Measurements from ENCODE around the gene MRPL27. TPM values are rescaled to one million over a fixed set of nuclear protein-coding genes. Genes with fewer than 3 reads are reported as not detected.
A peak's percentile ranks its signal among the peaks of the same experiment; 100 is the strongest.

The MRPL27 gene
- total RNA-seq, 2 experiments from 2014 or later: 72.1 to 75.1 TPM

- no peaks in the 10 kb centered on the region for H3K9me3 Mint-ChIP-seq
- peaks cover 28% of the 10 kb centered on the region for H3K36me3 Mint-ChIP-seq
- DNase-seq: no peak
- H3K27me3 Mint-ChIP-seq: no peaks in the 10 kb centered on the region
- H3K27ac Mint-ChIP-seq: peak overlapping the region; percentile 100
- H3K4me1 Mint-ChIP-seq: peaks cover 17% of the 10 kb centered on the region
- H3K4me3 Mint-ChIP-seq: peak overlapping the region; percentile 98
These were observed 694 bp downstream of the MRPL27 start for GRCh38 chr17:50372222-50372757.

- Mint-ChIP-seq H3K9me3 (no peaks in the 10 kb centered on the region), H3K36me3 (peaks cover 28% of the 10 kb centered on the region), H3K4me1 (peaks cover 17% of the 10 kb centered on the region), H3K4me3 (peak overlapping the region; percentile 98), H3K27ac (peak overlapping the region; percentile 100), H3K27me3 (no peaks in the 10 kb centered on the region)
- no peak for DNase-seq
These were observed 1.5 kb downstream of the MRPL27 start for GRCh38 chr17:50371526-50371925.

- no peaks in the 10 kb centered on the region for H3K9me3 Mint-ChIP-seq
- peaks cover 17% of the 10 kb centered on the region for H3K4me1 Mint-ChIP-seq
- no peak for DNase-seq
- no peak overlapping the region for H3K4me3 Mint-ChIP-seq
- H3K27ac Mint-ChIP-seq: no peak overlapping the region
- H3K27me3 Mint-ChIP-seq: no peaks in the 10 kb centered on the region
- H3K36me3 Mint-ChIP-seq: peaks cover 28% of the 10 kb centered on the region
These were observed 2.9 kb downstream of the MRPL27 start for GRCh38 chr17:50370052-50370451.

GRCh38 chr17:50367401-50367800 lies 5.6 kb downstream of the MRPL27 start:
- H3K36me3 Mint-ChIP-seq: peaks cover 20% of the 10 kb centered on the region
- no peaks in the 10 kb centered on the region for H3K27me3 Mint-ChIP-seq
- peaks cover 16% of the 10 kb centered on the region for H3K4me1 Mint-ChIP-seq
- H3K9me3 Mint-ChIP-seq: no peaks in the 10 kb centered on the region
- H3K27ac Mint-ChIP-seq: peak overlapping the region; percentile 11
- DNase-seq: no peak
- no peak overlapping the region for H3K4me3 Mint-ChIP-seq

- peaks cover 9% of the 10 kb centered on the region for H3K36me3 Mint-ChIP-seq
- H3K27me3 Mint-ChIP-seq: no peaks in the 10 kb centered on the region
- no peak overlapping the region for H3K4me3 Mint-ChIP-seq
- no peak for DNase-seq
- H3K27ac Mint-ChIP-seq: no peak overlapping the region
- H3K4me1 Mint-ChIP-seq: peaks cover 16% of the 10 kb centered on the region
- no peaks in the 10 kb centered on the region for H3K9me3 Mint-ChIP-seq
These were observed 7.2 kb downstream of the MRPL27 start for GRCh38 chr17:50365649-50366393.

GRCh38 chr17:50365165-50365564 lies 7.8 kb downstream of the MRPL27 start:
- no peaks in the 10 kb centered on the region for H3K27me3 Mint-ChIP-seq
- no peak for DNase-seq
- no peak overlapping the region for H3K4me3 Mint-ChIP-seq
- H3K4me1 Mint-ChIP-seq: peaks cover 14% of the 10 kb centered on the region
- no peak overlapping the region for H3K27ac Mint-ChIP-seq
- peaks cover 9% of the 10 kb centered on the region for H3K36me3 Mint-ChIP-seq
- H3K9me3 Mint-ChIP-seq: no peaks in the 10 kb centered on the region

- H3K27ac Mint-ChIP-seq: no peak overlapping the region
- H3K4me3 Mint-ChIP-seq: no peak overlapping the region
- peaks cover 14% of the 10 kb centered on the region for H3K4me1 Mint-ChIP-seq
- H3K27me3 Mint-ChIP-seq: no peaks in the 10 kb centered on the region
- no peak for DNase-seq
- no peaks in the 10 kb centered on the region for H3K9me3 Mint-ChIP-seq
- H3K36me3 Mint-ChIP-seq: peaks cover 9% of the 10 kb centered on the region
These were observed 8.3 kb downstream of the MRPL27 start for GRCh38 chr17:50364715-50365114.

- no peak for DNase-seq
- Mint-ChIP-seq H3K4me1 (peaks cover 14% of the 10 kb centered on the region), H3K27me3 (no peaks in the 10 kb centered on the region), H3K36me3 (peaks cover 9% of the 10 kb centered on the region), H3K9me3 (no peaks in the 10 kb centered on the region), H3K4me3 (no peak overlapping the region), H3K27ac (no peak overlapping the region)
These were observed 8.9 kb downstream of the MRPL27 start for GRCh38 chr17:50364061-50364458.

GRCh38 chr17:50363217-50364060 lies 9.5 kb downstream of the MRPL27 start:
- Mint-ChIP-seq H3K4me1 (peaks cover 14% of the 10 kb centered on the region), H3K27ac (no peak overlapping the region), H3K27me3 (no peaks in the 10 kb centered on the region), H3K36me3 (peaks cover 9% of the 10 kb centered on the region), H3K9me3 (no peaks in the 10 kb centered on the region), H3K4me3 (no peak overlapping the region)
- DNase-seq: no peak

- no peaks in the 10 kb centered on the region for H3K9me3 Mint-ChIP-seq
- H3K36me3 Mint-ChIP-seq: peaks cover 2% of the 10 kb centered on the region
- no peaks in the 10 kb centered on the region for H3K27me3 Mint-ChIP-seq
- no peak overlapping the region for H3K27ac Mint-ChIP-seq
- H3K4me3 Mint-ChIP-seq: no peak overlapping the region
- H3K4me1 Mint-ChIP-seq: peaks cover 14% of the 10 kb centered on the region
- DNase-seq: no peak
These were observed 10.3 kb downstream of the MRPL27 start for GRCh38 chr17:50362661-50363060.

- Mint-ChIP-seq H3K4me3 (no peak overlapping the region), H3K4me1 (peaks cover 14% of the 10 kb centered on the region), H3K36me3 (no peaks in the 10 kb centered on the region), H3K27me3 (no peaks in the 10 kb centered on the region), H3K27ac (peak overlapping the region; percentile 78), H3K9me3 (no peaks in the 10 kb centered on the region)
- peak; percentile 48 for DNase-seq
These were observed 11.2 kb downstream of the MRPL27 start for GRCh38 chr17:50361561-50362480.

GRCh38 chr17:50360486-50361115 lies 12.4 kb downstream of the MRPL27 start:
- H3K36me3 Mint-ChIP-seq: peaks cover 2% of the 10 kb centered on the region
- H3K9me3 Mint-ChIP-seq: no peaks in the 10 kb centered on the region
- peak overlapping the region; percentile 51 for H3K27ac Mint-ChIP-seq
- H3K4me3 Mint-ChIP-seq: no peak overlapping the region
- peaks cover 14% of the 10 kb centered on the region for H3K4me1 Mint-ChIP-seq
- DNase-seq: no peak
- H3K27me3 Mint-ChIP-seq: no peaks in the 10 kb centered on the region

- H3K36me3 Mint-ChIP-seq: peaks cover 2% of the 10 kb centered on the region
- H3K9me3 Mint-ChIP-seq: no peaks in the 10 kb centered on the region
- H3K4me3 Mint-ChIP-seq: no peak overlapping the region
- no peaks in the 10 kb centered on the region for H3K27me3 Mint-ChIP-seq
- H3K27ac Mint-ChIP-seq: peak overlapping the region; percentile 51
- no peak for DNase-seq
- H3K4me1 Mint-ChIP-seq: peaks cover 14% of the 10 kb centered on the region
These were observed 13.0 kb downstream of the MRPL27 start for GRCh38 chr17:50359998-50360461.
